Endothelial cell of umbilical vein (primary cell): ENCODE results near the gene MLYCD. TPM values are rescaled to one million over a fixed set of nuclear protein-coding genes. Genes with fewer than 3 reads are reported as not detected.
A peak's percentile ranks its signal among the peaks of the same experiment; 100 is the strongest.

Experiments
- BruUV-seq: library from RNA; stranded (reverse); fragments of 400-500 nt; replicated peaks from 2 replicates; lab custom pipeline; 2021; lab: Mats Ljungman, UMichigan
- CTCF ChIA-PET: fragments of 300-600, 350-600 bp; sonication (Branson Sonifier 250); formaldehyde crosslinking; loops from one replicate; lab custom pipeline; 2021; ENCODE audit warnings: antibody characterized with exemption, inconsistent platforms; lab: Charles Lee
- POLR2A ChIA-PET: fragments of 300-600, 350-600 bp; sonication (Branson Sonifier 250); formaldehyde crosslinking; loops from one replicate; lab custom pipeline; 2021; ENCODE audit warnings: antibody characterized with exemption, inconsistent platforms; lab: Charles Lee
- DNase-seq: peaks from one replicate; pipeline ENCODE4 v3.0.0-alpha.2; 2011; ENCODE audit warnings: low read depth, low spot score
- FAIRE-seq: peaks from 2 replicates; lab custom pipeline; 2011; peaks lifted over from hg19 to GRCh38; lab: Jason Lieb, UNC
- H2AFZ ChIP-seq: 2 replicates; pipeline ENCODE4 v1.6.0; 2012; ENCODE audit warnings: low read depth, low read length, control low read depth, inconsistent platforms
- H3K27ac ChIP-seq: 2 replicates; pipeline ENCODE4 v1.5.1; 2011; ENCODE audit warnings: low read depth, mild to moderate bottlenecking, control low read depth, low read length, moderate library complexity; ENCODE audit not compliant: insufficient read depth
- H3K27me3 ChIP-seq, 2 experiments: 2 replicates each; pipeline versions ENCODE4 v1.6.0 to v1.6.1; 2011; ENCODE audit warnings: low read length in 2 of 2, mixed read lengths in 1 of 2; ENCODE audit not compliant: control insufficient read depth in 2 of 2, insufficient read depth in 2 of 2
- H3K36me3 ChIP-seq, 2 experiments: 2 replicates in 1 of 2; 3 replicates in 1 of 2; pipeline ENCODE4 v1.5.1; 2011; ENCODE audit warnings: low read length in 2 of 2, mild to moderate bottlenecking in 1 of 2, moderate library complexity in 1 of 2; ENCODE audit not compliant: control insufficient read depth in 2 of 2, insufficient read depth in 2 of 2; ENCODE audit errors: extremely low read depth in 1 of 2
- H3K4me1 ChIP-seq: 3 replicates; pipeline ENCODE4 v1.5.1; 2011; ENCODE audit warnings: mild to moderate bottlenecking, low read length; ENCODE audit not compliant: control insufficient read depth, insufficient read depth; ENCODE audit errors: extremely low read depth
- H3K4me2 ChIP-seq: 2 replicates; pipeline ENCODE4 v1.6.1; 2011; ENCODE audit warnings: low read length, control low read depth, mixed read lengths; ENCODE audit not compliant: insufficient read depth
- H3K4me3 ChIP-seq, 3 experiments: fragments of 200-600 bp in 1 of 3; sonication (generic), shearing (Covaris generic) in 1 of 3; replicated peaks in 1 of 3; 2 replicates each; pipeline ENCODE4 v1.5.1; 2011 to 2016; ENCODE audit warnings: control low read depth in 3 of 3, low read length in 3 of 3, mild to moderate bottlenecking in 2 of 3, inconsistent platforms in 1 of 3, low read depth in 1 of 3, moderate library complexity in 1 of 3; ENCODE audit not compliant: insufficient read depth in 1 of 3
- H3K79me2 ChIP-seq: 2 replicates; pipeline ENCODE4 v1.6.0; 2012; ENCODE audit warnings: low read length, inconsistent platforms; ENCODE audit not compliant: control insufficient read depth, insufficient read depth
- H3K9ac ChIP-seq: replicated peaks from 2 replicates; pipeline ENCODE3; 2011; ENCODE audit warnings: low read length, control low read depth; ENCODE audit not compliant: insufficient read depth; ENCODE audit errors: extremely low read depth
- H3K9me1 ChIP-seq: replicated peaks from 3 replicates; pipeline ENCODE4 v1.6.0; 2011; ENCODE audit warnings: mild to moderate bottlenecking, low read length; ENCODE audit not compliant: control insufficient read depth, insufficient read depth; ENCODE audit errors: extremely low read depth
- H3K9me3 ChIP-seq: replicated peaks from 2 replicates; pipeline ENCODE4 v1.5.1; 2012; ENCODE audit warnings: low read length, inconsistent platforms; ENCODE audit not compliant: control insufficient read depth, insufficient read depth
- H4K20me1 ChIP-seq: replicated peaks from 2 replicates; pipeline ENCODE3; 2011; ENCODE audit warnings: mild to moderate bottlenecking, low read length; ENCODE audit not compliant: control insufficient read depth, insufficient read depth; ENCODE audit errors: extremely low read depth
- CTCF ChIP-seq, 2 donors: IDR thresholded peaks; 1 replicate in 1 of 2; 2 replicates in 1 of 2; pipeline ENCODE4 v1.5.1; 2011; ENCODE audit warnings: low read length in 2 of 2, mild to moderate bottlenecking in 2 of 2, moderate library complexity in 2 of 2, control low read depth in 1 of 2, inconsistent platforms in 1 of 2, low read depth in 1 of 2; ENCODE audit not compliant: insufficient read depth in 1 of 2; ENCODE audit errors: extremely low read depth in 1 of 2
- EZH2 ChIP-seq: IDR thresholded peaks from 2 replicates; pipeline ENCODE4 v1.6.1; 2012; ENCODE audit warnings: borderline replicate concordance, low read depth, mild to moderate bottlenecking, moderate library complexity, low read length, inconsistent platforms; ENCODE audit not compliant: severe bottlenecking
- FOS ChIP-seq: IDR thresholded peaks from 2 replicates; pipeline ENCODE4 v1.6.1; 2011; ENCODE audit warnings: mild to moderate bottlenecking, low read length, moderate library complexity, borderline replicate concordance; ENCODE audit not compliant: insufficient read depth
- GATA2 ChIP-seq: IDR thresholded peaks from 2 replicates; pipeline ENCODE4 v1.7.0; 2011; ENCODE audit warnings: low read depth, mild to moderate bottlenecking, moderate library complexity, mixed read lengths, low read length; ENCODE audit not compliant: insufficient read length, insufficient read depth
- JUN ChIP-seq: IDR thresholded peaks from 2 replicates; pipeline ENCODE4 v1.6.1; 2011; ENCODE audit warnings: borderline replicate concordance, low read depth; ENCODE audit not compliant: insufficient read length, insufficient read depth
- MAX ChIP-seq: IDR thresholded peaks from 2 replicates; pipeline ENCODE4 v1.6.1; 2011; ENCODE audit not compliant: insufficient read depth, insufficient read length
- MYC ChIP-seq: IDR thresholded peaks from one replicate; pipeline ENCODE4 v1.6.1; 2011; ENCODE audit warnings: mild to moderate bottlenecking, low read depth, low read length
- POLR2A ChIP-seq: IDR thresholded peaks from 2 replicates; pipeline ENCODE4 v1.6.1; 2012; ENCODE audit warnings: low read depth, mild to moderate bottlenecking, control low read depth, low read length
- POLR2AphosphoS5 ChIP-seq: IDR thresholded peaks from 2 replicates; pipeline ENCODE4 v1.6.1; 2012; ENCODE audit warnings: low read depth, mild to moderate bottlenecking, control low read depth, low read length, moderate library complexity; ENCODE audit not compliant: insufficient read depth
- dilution Hi-C: fragments of 300-500 bp; cut with MboI; formaldehyde crosslinking; loops from one replicate; pipeline ENCODE4 v1.15.0; 2019; ENCODE audit warnings: low sequenced_read_pairs; ENCODE audit not compliant: extremely low pct_ligation_motif_present
- intact Hi-C: fragments of 100-400 bp; cut with micrococcal nuclease; formaldehyde crosslinking; loops from one replicate; pipeline ENCODE4 v1.10.0; 2022
- polyA plus RNA-seq, 4 experiments: library from polyadenylated mRNA; depleted of rRNA in 3 of 4; stranded (reverse) in 3 of 4; unstranded in 1 of 4; fragments of >200 nt; gene quantifications; 2 replicates each; pipeline versions ENCODE4 v1.2.1 to v1.2.3, GENCODE V29; 2011 to 2012; ENCODE audit warnings: missing spikeins in 1 of 4
- total RNA-seq: library from RNA; stranded (reverse); gene quantifications from 2 replicates; pipeline ENCODE4 v1.2.3, GENCODE V29; 2021

The MLYCD gene
- total and polyA plus RNA-seq, 2 donors (not counting 3 experiments of a cell fraction or from before 2014, with no cell fraction given): 2.0 to 3.4 TPM

GRCh38 chr16:83939266-83939855, 40.4 kb downstream of the MLYCD start:
- Histone ChIP-seq H3K9ac (no peak overlapping the region), H2AFZ (peak overlapping the region; percentile 39), H3K36me3 (no peaks in the 10 kb centered on the region), H3K27me3 (no peaks in the 10 kb centered on the region), H4K20me1 (no peaks in the 10 kb centered on the region), H3K79me2 (no peaks in the 10 kb centered on the region), H3K4me1 (peaks cover 5% of the 10 kb centered on the region), H3K27ac (no peak overlapping the region), H3K9me1 (no peaks in the 10 kb centered on the region), H3K4me3 (no peak overlapping the region), H3K4me2 (no peak overlapping the region), H3K9me3 (no peaks in the 10 kb centered on the region)
- dilution Hi-C loops: no loop called here
- POLR2A ChIA-PET: no interaction called here
- CTCF ChIA-PET: interaction anchor here (1.5 kb wide), 1 partner anchor 10 kb away, joined by 4 read pairs; no protein-coding TSS in a partner anchor
- FAIRE-seq: no peak
- no TSS peak for BruUV-seq
- no peak for DNase-seq
- TF ChIP-seq GATA2 (no peak), FOS (no peak), POLR2A (no peak), MYC (no peak), POLR2AphosphoS5 (no peak), EZH2 (no peak), CTCF (IDR thresholded peaks at IDR 0.05; ENCODE audit: extremely low read depth in 1 of 2, insufficient read depth in 1 of 2, low read depth in 1 of 2, low read length in 2 of 2) (no peak), MAX (no peak), JUN (no peak)
- intact Hi-C loops: no loop called here
